Keratinocyte (primary cell): ENCODE measurements around the gene MRPL28. TPM values are rescaled to one million over a fixed set of nuclear protein-coding genes. Genes with fewer than 3 reads are reported as not detected.

Source experiments
- DNase-seq: peaks from one replicate; pipeline ENCODE4 v3.0.0-alpha.2; 2011; ENCODE audit warnings: low read depth, missing footprints, low spot score
- FAIRE-seq: peaks from 2 replicates; lab custom pipeline; 2011; peaks lifted over from hg19 to GRCh38; lab: Jason Lieb, UNC
- H2AFZ ChIP-seq: 2 replicates; pipeline ENCODE4 v1.6.0; 2012; ENCODE audit warnings: low read length, control low read depth, inconsistent platforms; ENCODE audit not compliant: control insufficient read depth
- H3K27ac ChIP-seq: 2 replicates; pipeline ENCODE4 v1.5.1; 2011; ENCODE audit warnings: low read length; ENCODE audit not compliant: control insufficient read depth, insufficient read depth
- H3K27me3 ChIP-seq: 3 replicates; pipeline ENCODE4 v1.6.0; 2011; ENCODE audit warnings: low read length; ENCODE audit not compliant: control insufficient read depth, insufficient read depth; ENCODE audit errors: extremely low read depth
- H3K36me3 ChIP-seq, 2 experiments: 2 replicates in 1 of 2; 3 replicates in 1 of 2; pipeline ENCODE4 v1.5.1; 2011; ENCODE audit warnings: low read length in 2 of 2, mild to moderate bottlenecking in 1 of 2; ENCODE audit not compliant: control insufficient read depth in 2 of 2, insufficient read depth in 2 of 2; ENCODE audit errors: extremely low read depth in 1 of 2
- H3K4me1 ChIP-seq: 3 replicates; pipeline ENCODE4 v1.5.1; 2011; ENCODE audit warnings: low read length; ENCODE audit not compliant: control insufficient read depth, insufficient read depth; ENCODE audit errors: extremely low read depth
- H3K4me2 ChIP-seq: 3 replicates; pipeline ENCODE4 v1.6.0; 2011; ENCODE audit warnings: low read depth, low read length; ENCODE audit not compliant: control insufficient read depth, insufficient read depth; ENCODE audit errors: extremely low read depth
- H3K4me3 ChIP-seq, 3 experiments: fragments of 200-600 bp in 1 of 3; sonication (generic) in 1 of 3; 2 replicates in 2 of 3; 3 replicates in 1 of 3; pipeline ENCODE4 v1.5.1; 2011 to 2016; ENCODE audit warnings: low read length in 3 of 3, mild to moderate bottlenecking in 3 of 3, control low read depth in 2 of 3, inconsistent platforms in 1 of 3, low read depth in 1 of 3, mixed read lengths in 1 of 3, mixed run types in 1 of 3, moderate library complexity in 1 of 3; ENCODE audit not compliant: control insufficient read depth in 2 of 3, insufficient read depth in 2 of 3; ENCODE audit errors: extremely low read depth in 1 of 3
- H3K79me2 ChIP-seq: 2 replicates; pipeline ENCODE4 v1.6.0; 2012; ENCODE audit warnings: low read length; ENCODE audit not compliant: control insufficient read depth, insufficient read depth
- H3K9ac ChIP-seq: 3 replicates; pipeline ENCODE4 v1.6.0; 2011; ENCODE audit warnings: low read length; ENCODE audit not compliant: control insufficient read depth, insufficient read depth; ENCODE audit errors: extremely low read depth
- H3K9me1 ChIP-seq: 3 replicates; pipeline ENCODE4 v1.6.0; 2011; ENCODE audit warnings: low read length; ENCODE audit not compliant: control insufficient read depth, insufficient read depth; ENCODE audit errors: extremely low read depth
- H3K9me3 ChIP-seq: 2 replicates; pipeline ENCODE4 v1.5.1; 2012; ENCODE audit warnings: low read depth, low read length; ENCODE audit not compliant: control insufficient read depth
- H4K20me1 ChIP-seq: 3 replicates; pipeline ENCODE4 v1.6.0; 2011; ENCODE audit warnings: low read length; ENCODE audit not compliant: control insufficient read depth, insufficient read depth; ENCODE audit errors: extremely low read depth
- CTCF ChIP-seq, 3 experiments: IDR thresholded peaks in 1 of 3; conservative IDR thresholded peaks in 1 of 3; optimal IDR thresholded peaks in 1 of 3; 2 replicates in 2 of 3; 3 replicates in 1 of 3; pipeline versions ENCODE3 to v1.5.1; 2011; ENCODE audit warnings: low read length in 3 of 3, mild to moderate bottlenecking in 3 of 3, moderate library complexity in 2 of 3, control low read depth in 1 of 3, inconsistent platforms in 1 of 3; ENCODE audit not compliant: insufficient read depth in 2 of 3; ENCODE audit errors: extremely low read depth in 1 of 3
- EZH2 ChIP-seq: IDR thresholded peaks from one replicate; pipeline ENCODE4 v1.6.1; 2012; ENCODE audit warnings: inconsistent platforms, mild to moderate bottlenecking, low read length, moderate library complexity
- dilution Hi-C: fragments of 300-500 bp; cut with MboI; formaldehyde crosslinking; loops from one replicate; pipeline ENCODE4 v1.7.0; 2020; ENCODE audit warnings: low sequenced_read_pairs; ENCODE audit not compliant: extremely low pct_ligation_motif_present
- polyA plus RNA-seq, 5 experiments: library from polyadenylated mRNA; depleted of rRNA in 3 of 5; stranded (reverse) in 3 of 5; stranded (forward) in 1 of 5; unstranded in 1 of 5; fragments of >200 nt; gene quantifications; 1 replicate in 1 of 5; 2 replicates in 3 of 5; 3 replicates in 1 of 5; pipeline versions ENCODE4 v1.2.1 to v1.2.3, GENCODE V29; 2011 to 2012; ENCODE audit warnings: missing spikeins in 2 of 5, low read depth in 1 of 5, low replicate concordance in 1 of 5

MRPL28 gene
- polyA plus RNA-seq, 1 donor (not counting 4 experiments of a cell fraction or from before 2014, with no cell fraction given), result 115 TPM

DNA sequence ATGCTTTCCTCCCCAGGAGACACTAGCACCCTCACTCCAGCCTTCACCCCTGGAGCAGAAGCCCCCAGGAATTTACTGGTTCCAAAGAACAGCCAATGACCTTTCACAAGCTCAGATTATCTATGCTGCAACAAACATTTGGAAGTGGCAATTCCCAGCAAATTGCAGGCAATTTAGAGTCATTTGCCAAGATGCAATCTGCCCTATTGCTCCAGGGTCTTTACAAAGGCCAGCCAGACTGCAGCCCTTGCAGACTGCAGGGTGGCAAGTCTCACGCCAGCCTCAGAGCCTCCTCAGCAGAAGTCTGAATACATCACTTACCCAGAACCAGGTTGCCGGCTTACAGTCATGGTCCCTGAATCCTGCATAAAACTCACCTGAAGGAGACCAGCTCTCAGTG, 39.6 kb downstream of the MRPL28 start:
- Histone ChIP-seq H3K9me3 (no peaks in the 10 kb centered on the region), H3K9me1 (no peaks in the 10 kb centered on the region), H3K4me2 (no peak overlapping the region), H3K27ac (no peak overlapping the region), H3K9ac (no peak overlapping the region), H3K79me2 (peaks cover 81% of the 10 kb centered on the region), H3K4me1 (no peaks in the 10 kb centered on the region), H2AFZ (no peak overlapping the region), H4K20me1 (peaks cover 24% of the 10 kb centered on the region), H3K36me3 (peaks cover 4 to 6% of the 10 kb centered on the region in 2 experiments), H3K27me3 (no peaks in the 10 kb centered on the region), H3K4me3 (no peak overlapping the region)
- dilution Hi-C loops, result no loop called here
- TF ChIP-seq EZH2, result no peak
- no peak for TF ChIP-seq CTCF (optimal IDR thresholded peaks at IDR 0.05 in 1 of 3, IDR thresholded peaks at IDR 0.05 in 1 of 3, conservative IDR thresholded peaks at IDR 0.05 in 1 of 3; ENCODE audit: extremely low read depth in 1 of 3, insufficient read depth in 2 of 3, low read length in 3 of 3)
- FAIRE-seq (no peak), DNase-seq (no peak)

DNA sequence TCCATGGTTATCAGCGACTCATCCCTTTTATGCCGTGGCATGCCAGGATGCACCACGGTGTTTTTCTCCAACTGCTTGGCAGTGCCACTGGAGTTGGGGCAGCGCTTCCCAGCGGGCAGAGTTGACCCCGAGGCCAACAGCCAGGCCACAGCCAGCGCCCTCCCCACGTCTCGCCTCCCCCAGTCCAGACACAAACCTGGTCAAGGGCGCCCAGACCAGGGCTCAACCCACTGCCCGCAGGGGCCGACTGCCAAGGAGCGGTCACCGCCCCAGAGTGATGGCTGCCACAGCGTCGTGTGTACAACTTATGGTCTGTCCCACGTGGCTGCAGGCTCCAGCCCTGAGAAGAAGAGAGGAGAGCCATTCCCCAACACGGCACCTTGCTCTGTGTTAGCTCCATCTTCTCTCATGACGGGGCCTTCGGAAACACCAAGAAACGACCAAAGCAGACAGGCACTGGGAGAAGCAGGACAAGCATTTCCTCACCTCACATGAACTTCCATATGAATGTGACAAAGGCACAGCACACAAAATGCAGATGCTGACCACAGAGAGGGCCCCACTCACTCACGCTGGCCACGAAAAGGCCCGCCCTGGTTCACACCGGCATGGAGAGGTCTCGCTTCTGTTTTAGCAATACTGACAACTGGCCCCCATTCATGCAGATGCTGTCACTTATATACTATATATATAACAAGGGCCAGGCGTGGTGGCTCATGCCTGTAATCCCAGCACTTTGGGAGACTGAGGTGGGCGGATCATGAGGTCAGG, 44.8 kb downstream of the MRPL28 start:
- Histone ChIP-seq H3K27me3 (no peaks in the 10 kb centered on the region), H3K9me1 (no peaks in the 10 kb centered on the region), H3K27ac (no peak overlapping the region), H3K4me2 (no peak overlapping the region), H3K4me1 (peaks cover 5% of the 10 kb centered on the region), H3K36me3 (peaks cover 7 to 9% of the 10 kb centered on the region in 2 experiments), H2AFZ (no peak overlapping the region), H3K79me2 (peaks cover 78% of the 10 kb centered on the region), H3K9me3 (no peaks in the 10 kb centered on the region), H4K20me1 (peaks cover 40% of the 10 kb centered on the region), H3K9ac (peak overlapping the region; percentile 9), H3K4me3 (no peak overlapping the region)
- FAIRE-seq, result no peak
- TF ChIP-seq CTCF (optimal IDR thresholded peaks at IDR 0.05 in 1 of 3, IDR thresholded peaks at IDR 0.05 in 1 of 3, conservative IDR thresholded peaks at IDR 0.05 in 1 of 3; ENCODE audit: extremely low read depth in 1 of 3, insufficient read depth in 2 of 3, low read length in 3 of 3) (no peak), EZH2 (no peak)
- DNase-seq, result no peak
- dilution Hi-C loops, result no loop called here
